Measurements from ENCODE around the gene MYBBP1A.

The MYBBP1A gene

GRCh38 chr17:4558347-4558971, 3.3 kb upstream of the MYBBP1A start:
- no peak for TF ChIP-seq CTCF (IDR thresholded peaks at IDR 0.05; ENCODE audit: borderline replicate concordance, insufficient read depth, low read depth, low read length)
- no peak overlapping the region for H3K4me3 ChIP-seq (ENCODE audit: low read depth, low read length)

GRCh38 chr17:4557626-4558346, 2.6 kb upstream of the MYBBP1A start:
- H3K4me3 ChIP-seq (ENCODE audit: low read depth, low read length) = no peak overlapping the region
- TF ChIP-seq CTCF (IDR thresholded peaks at IDR 0.05; ENCODE audit: borderline replicate concordance, insufficient read depth, low read depth, low read length) = no peak

- TF ChIP-seq CTCF (IDR thresholded peaks at IDR 0.05; ENCODE audit: borderline replicate concordance, insufficient read depth, low read depth, low read length) = no peak
- no peak overlapping the region for H3K4me3 ChIP-seq (ENCODE audit: low read depth, low read length)
These were observed 1.8 kb upstream of the MYBBP1A start for GRCh38 chr17:4556996-4557395.

- TF ChIP-seq CTCF (IDR thresholded peaks at IDR 0.05; ENCODE audit: borderline replicate concordance, insufficient read depth, low read depth, low read length) = no peak
- H3K4me3 ChIP-seq (ENCODE audit: low read depth, low read length) = peak overlapping the region; percentile 87
These were observed 932 bp upstream of the MYBBP1A start for GRCh38 chr17:4555873-4556759.

- TF ChIP-seq CTCF (IDR thresholded peaks at IDR 0.05; ENCODE audit: borderline replicate concordance, insufficient read depth, low read depth, low read length) = no peak
- peak overlapping the region; percentile 87 for H3K4me3 ChIP-seq (ENCODE audit: low read depth, low read length)
These were observed 665 bp downstream of the MYBBP1A start for GRCh38 chr17:4554441-4554996.

- no peak for TF ChIP-seq CTCF (IDR thresholded peaks at IDR 0.05; ENCODE audit: borderline replicate concordance, insufficient read depth, low read depth, low read length)
- peak overlapping the region; percentile 87 for H3K4me3 ChIP-seq (ENCODE audit: low read depth, low read length)
These were observed 1.5 kb downstream of the MYBBP1A start for GRCh38 chr17:4553669-4554068.

Data from GM12875 (cell line).